OCI-LY3 (cell line): ENCODE data around the gene COLGALT1.

Experiments used
- EZH2phosphoT487 ChIP-seq: fragments of 200-600 bp; shearing (Covaris generic); IDR thresholded peaks from 2 replicates; pipeline ENCODE4 v1.6.1; 2018; ENCODE audit warnings: antibody characterized with exemption, mixed run types, low read depth
- TF ChIP-seq, protein P1 (sequence below): fragments of 200-600, 300-600 bp; sonication (generic); IDR thresholded peaks from 2 replicates; pipeline ENCODE4 v1.5.1; 2014; ENCODE audit warnings: antibody characterized with exemption, low read length, low read depth

DNA sequence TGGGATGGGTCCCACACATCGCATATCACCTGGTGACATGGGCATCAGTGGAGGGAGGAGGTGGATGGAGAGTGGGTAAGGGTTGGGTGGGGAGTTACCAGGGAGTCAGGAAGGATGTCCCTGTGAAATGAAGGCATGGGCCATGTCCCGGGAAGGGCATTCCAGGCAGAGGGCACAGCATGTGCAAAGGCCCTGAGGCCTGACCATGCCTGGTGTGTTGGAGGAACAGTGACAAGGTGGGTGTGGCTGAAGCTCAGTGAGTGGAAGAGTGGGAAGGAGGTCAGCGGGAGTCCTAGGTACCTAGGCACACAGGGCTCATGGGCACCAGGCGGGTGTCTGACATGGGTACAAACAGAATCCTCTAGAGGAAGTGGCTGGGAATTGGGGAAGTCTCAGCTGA is 11.0 kb upstream of the COLGALT1 start:
- TF ChIP-seq, protein P1, sequence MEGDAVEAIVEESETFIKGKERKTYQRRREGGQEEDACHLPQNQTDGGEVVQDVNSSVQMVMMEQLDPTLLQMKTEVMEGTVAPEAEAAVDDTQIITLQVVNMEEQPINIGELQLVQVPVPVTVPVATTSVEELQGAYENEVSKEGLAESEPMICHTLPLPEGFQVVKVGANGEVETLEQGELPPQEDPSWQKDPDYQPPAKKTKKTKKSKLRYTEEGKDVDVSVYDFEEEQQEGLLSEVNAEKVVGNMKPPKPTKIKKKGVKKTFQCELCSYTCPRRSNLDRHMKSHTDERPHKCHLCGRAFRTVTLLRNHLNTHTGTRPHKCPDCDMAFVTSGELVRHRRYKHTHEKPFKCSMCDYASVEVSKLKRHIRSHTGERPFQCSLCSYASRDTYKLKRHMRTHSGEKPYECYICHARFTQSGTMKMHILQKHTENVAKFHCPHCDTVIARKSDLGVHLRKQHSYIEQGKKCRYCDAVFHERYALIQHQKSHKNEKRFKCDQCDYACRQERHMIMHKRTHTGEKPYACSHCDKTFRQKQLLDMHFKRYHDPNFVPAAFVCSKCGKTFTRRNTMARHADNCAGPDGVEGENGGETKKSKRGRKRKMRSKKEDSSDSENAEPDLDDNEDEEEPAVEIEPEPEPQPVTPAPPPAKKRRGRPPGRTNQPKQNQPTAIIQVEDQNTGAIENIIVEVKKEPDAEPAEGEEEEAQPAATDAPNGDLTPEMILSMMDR = no peak
- TF ChIP-seq EZH2phosphoT487 = no peak
